ENCODE measurements around the gene CACYBP.

CACYBP gene

GRCh38 chr1:174974711-174975119 lies 25.0 kb upstream of the CACYBP start:
- DNase-seq (ENCODE audit: low read depth in 2 of 2) = no peak

GRCh38 chr1:174975764-174976163 lies 24.0 kb upstream of the CACYBP start:
- DNase-seq (ENCODE audit: low read depth in 2 of 2) = no peak

- no peak for DNase-seq (ENCODE audit: low read depth in 2 of 2)
These were observed 23.2 kb upstream of the CACYBP start for GRCh38 chr1:174976436-174977108.

GRCh38 chr1:174982971-174983689 lies 16.6 kb upstream of the CACYBP start:
- no peak for DNase-seq (ENCODE audit: low read depth in 2 of 2)

- DNase-seq (ENCODE audit: low read depth in 2 of 2) = no peak
These were observed 14.8 kb upstream of the CACYBP start for GRCh38 chr1:174984952-174985351.

GRCh38 chr1:174988539-174988938 lies 11.2 kb upstream of the CACYBP start:
- DNase-seq (ENCODE audit: low read depth in 2 of 2) = no peak

GRCh38 chr1:174988986-174989385 lies 10.8 kb upstream of the CACYBP start:
- no peak for DNase-seq (ENCODE audit: low read depth in 2 of 2)

- DNase-seq (ENCODE audit: low read depth in 2 of 2) = no peak
These were observed 10.1 kb upstream of the CACYBP start for GRCh38 chr1:174989536-174990220.

- no peak for DNase-seq (ENCODE audit: low read depth in 2 of 2)
These were observed 9.3 kb upstream of the CACYBP start for GRCh38 chr1:174990382-174990999.

- no peak for DNase-seq (ENCODE audit: low read depth in 2 of 2)
These were observed 8.3 kb upstream of the CACYBP start for GRCh38 chr1:174991473-174991872.

GRCh38 chr1:174995121-174995520 lies 4.6 kb upstream of the CACYBP start:
- no peak for DNase-seq (ENCODE audit: low read depth in 2 of 2)

GRCh38 chr1:174995916-174996315 lies 3.8 kb upstream of the CACYBP start:
- no peak for DNase-seq (ENCODE audit: low read depth in 2 of 2)

- no peak for DNase-seq (ENCODE audit: low read depth in 2 of 2)
These were observed 3.3 kb upstream of the CACYBP start for GRCh38 chr1:174996476-174996875.

- DNase-seq (ENCODE audit: low read depth in 2 of 2) = no peak
These were observed 2.7 kb upstream of the CACYBP start for GRCh38 chr1:174997041-174997440.

- peak in 1 of 2 donors; percentile 32 for DNase-seq (ENCODE audit: low read depth in 2 of 2)
These were observed 1.1 kb upstream of the CACYBP start for GRCh38 chr1:174998569-174999215.

- DNase-seq (ENCODE audit: low read depth in 2 of 2) = peak; percentile 94 to 95
These were observed 371 bp upstream of the CACYBP start for GRCh38 chr1:174999216-174999935.

GRCh38 chr1:175000697-175001187 lies 995 bp downstream of the CACYBP start:
- DNase-seq (ENCODE audit: low read depth in 2 of 2) = no peak

GRCh38 chr1:175002910-175003517 lies 3.3 kb downstream of the CACYBP start:
- DNase-seq (ENCODE audit: low read depth in 2 of 2) = no peak

GRCh38 chr1:175003521-175003920 lies 3.8 kb downstream of the CACYBP start:
- no peak for DNase-seq (ENCODE audit: low read depth in 2 of 2)

- DNase-seq (ENCODE audit: low read depth in 2 of 2) = no peak
These were observed 5.5 kb downstream of the CACYBP start for GRCh38 chr1:175005085-175005783.

Data from stimulated activated CD4-positive, alpha-beta T cell treated with anti-CD3 and anti-CD28 coated beads, Interleukin-1b, Interleukin-23, amount 100 ng/mL, for 1 hour (primary cell).